Measurements from ENCODE around the gene SHANK3. TPM values are rescaled to one million over a fixed set of nuclear protein-coding genes. Genes with fewer than 3 reads are reported as not detected.

The SHANK3 gene
- total RNA-seq, 1 donor from 2014 or later, result 7.8 TPM

DNA sequence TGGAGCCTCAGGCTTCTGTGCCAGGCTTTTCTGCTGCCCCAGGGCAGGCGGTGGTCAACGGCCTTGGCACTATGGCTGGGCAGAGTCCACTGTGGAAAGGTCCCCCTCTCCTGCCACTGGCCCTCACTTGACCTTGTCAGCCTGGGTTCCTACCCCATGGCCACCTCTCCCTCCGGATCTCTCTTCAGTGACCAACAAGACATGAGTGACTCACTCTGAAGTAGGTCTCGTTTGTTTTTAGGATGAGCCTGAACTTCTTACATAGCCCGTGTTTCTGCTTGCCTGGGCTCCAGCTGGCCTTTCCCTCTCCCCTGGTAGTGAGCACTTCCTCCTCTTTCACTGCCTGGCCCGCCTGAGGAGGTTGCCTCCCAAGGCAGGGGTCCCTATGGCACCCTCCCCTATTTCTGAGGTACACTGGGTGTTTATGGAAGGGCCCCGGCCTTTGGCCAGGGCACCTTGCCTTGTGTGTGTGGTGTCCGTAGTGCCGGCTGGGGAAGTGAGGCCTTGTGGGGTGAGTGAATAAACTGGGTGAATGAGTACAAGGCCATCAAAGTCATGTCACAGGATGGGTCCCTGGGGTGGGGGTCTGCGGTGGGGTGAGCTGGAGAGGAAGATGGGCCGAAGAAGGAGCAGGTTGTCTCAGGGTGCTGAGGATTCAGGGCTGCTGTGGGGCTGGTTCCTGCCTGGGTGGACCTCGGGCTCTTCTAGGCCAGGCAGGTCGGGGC lies 5.0 kb downstream of the SHANK3 start:
- no peak for DNase-seq (ENCODE audit: low read depth in 2 of 2)

DNA sequence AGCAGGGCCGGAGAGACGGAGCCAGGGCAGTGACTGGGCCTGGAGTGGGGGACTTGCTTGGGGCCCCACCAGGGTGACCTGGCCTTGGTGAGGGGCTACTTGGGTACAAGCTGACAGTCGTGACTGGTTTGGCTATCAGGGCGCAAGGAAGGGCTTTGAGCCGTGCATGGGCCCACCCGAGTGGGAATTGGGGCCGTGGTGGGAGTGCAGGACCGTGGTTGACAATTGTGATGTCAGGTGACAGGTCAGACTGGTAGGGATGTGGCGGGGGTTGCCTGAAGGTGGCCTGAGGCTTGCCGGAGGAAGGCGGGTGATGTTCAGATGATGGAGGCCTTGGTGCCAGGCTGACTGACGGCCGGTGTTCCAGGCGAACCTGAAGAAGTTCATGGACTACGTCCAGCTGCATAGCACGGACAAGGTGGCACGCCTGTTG lies 5.6 kb downstream of the SHANK3 start:
- no peak for DNase-seq (ENCODE audit: low read depth in 2 of 2)

DNA sequence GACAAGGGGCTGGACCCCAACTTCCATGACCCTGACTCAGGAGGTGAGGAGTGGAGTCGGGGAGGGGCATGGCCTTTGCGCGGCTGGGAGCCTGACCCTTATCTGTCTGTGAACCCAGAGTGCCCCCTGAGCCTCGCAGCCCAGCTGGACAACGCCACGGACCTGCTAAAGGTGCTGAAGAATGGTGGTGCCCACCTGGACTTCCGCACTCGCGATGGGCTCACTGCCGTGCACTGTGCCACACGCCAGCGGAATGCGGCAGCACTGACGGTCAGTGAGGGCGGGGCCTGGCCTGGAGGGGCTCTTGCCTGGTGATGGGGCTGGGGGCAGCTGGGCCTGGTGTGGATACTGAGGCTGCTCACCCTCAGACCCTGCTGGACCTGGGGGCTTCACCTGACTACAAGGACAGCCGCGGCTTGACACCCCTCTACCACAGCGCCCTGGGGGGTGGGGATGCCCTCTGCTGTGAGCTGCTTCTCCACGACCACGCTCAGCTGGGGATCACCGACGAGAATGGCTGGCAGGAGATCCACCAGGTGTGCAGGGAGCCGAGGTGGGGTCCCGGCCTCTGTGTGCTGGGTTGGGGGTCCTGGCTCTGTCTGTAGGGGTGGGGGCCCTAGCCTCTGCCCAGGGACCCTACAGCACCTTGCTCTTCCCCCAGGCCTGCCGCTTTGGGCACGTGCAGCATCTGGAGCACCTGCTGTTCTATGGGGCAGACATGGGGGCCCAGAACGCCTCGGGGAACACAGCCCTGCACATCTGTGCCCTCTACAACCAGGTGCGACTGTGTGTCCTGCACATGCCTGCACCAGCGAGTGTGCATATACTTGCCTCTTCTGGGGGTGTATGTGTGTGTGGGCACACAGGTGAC lies 6.3 kb downstream of the SHANK3 start:
- DNase-seq (ENCODE audit: low read depth in 2 of 2), result no peak

DNA sequence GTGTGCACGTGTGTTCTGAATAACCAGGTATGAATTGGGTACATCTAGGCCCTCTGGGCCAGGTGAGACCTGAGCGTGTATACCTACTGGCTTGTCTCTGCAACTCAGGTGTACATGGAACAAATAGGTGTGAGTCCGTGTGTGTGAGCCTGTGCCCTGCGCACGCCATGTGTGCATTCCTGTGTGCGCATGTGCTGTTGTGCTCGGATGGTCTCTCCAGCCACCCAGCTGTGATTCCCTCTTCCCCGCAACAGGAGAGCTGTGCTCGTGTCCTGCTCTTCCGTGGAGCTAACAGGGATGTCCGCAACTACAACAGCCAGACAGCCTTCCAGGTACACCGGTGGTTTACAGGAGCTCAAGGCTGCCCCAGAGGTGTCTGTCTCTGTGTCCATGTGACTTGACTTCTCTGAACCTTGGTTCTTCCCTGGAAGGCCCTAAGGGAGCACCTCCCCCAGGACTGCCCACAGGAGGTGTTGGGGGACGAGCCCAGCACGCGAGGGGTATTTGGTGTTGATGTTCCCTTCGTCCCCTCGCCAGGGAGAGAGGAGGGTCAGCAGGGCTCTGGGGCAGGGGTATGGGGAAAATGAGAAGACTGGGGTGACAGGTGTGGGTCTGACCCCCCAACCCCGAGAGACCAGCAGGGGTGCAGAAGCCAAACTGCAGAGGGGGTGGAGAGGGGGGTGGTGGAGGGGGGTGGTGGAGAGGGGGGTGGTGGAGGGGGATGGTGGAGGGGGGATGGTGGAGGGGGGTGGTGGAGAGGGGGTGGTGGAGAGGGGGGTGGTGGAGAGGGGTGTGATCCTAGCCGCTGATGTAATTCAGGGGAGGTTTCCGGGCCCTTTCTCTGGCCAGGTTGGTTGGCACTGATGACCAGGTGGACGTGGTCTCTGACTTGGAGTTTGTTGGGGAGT lies 10.7 kb downstream of the SHANK3 start:
- no peak for DNase-seq (ENCODE audit: low read depth in 2 of 2)

DNA sequence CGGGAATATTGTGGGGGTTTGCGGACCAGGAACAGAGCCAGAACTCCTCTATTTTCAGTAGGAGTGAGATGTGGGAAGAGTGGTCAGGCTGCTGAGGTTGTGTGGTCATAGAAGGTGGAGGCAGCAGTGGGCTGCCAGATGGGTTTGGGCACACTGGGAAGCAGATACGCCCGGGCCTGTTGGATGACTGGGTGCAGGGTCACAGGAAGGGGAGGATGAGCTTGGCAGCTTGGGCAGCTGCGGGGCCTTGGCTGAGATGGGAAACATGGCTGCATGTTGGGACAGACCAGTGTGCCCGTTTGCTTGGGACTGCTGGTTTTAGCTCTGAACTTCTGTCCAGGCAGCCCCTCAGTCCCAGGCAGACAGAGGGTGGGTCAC lies 11.4 kb downstream of the SHANK3 start:
- no peak for DNase-seq (ENCODE audit: low read depth in 2 of 2)

DNA sequence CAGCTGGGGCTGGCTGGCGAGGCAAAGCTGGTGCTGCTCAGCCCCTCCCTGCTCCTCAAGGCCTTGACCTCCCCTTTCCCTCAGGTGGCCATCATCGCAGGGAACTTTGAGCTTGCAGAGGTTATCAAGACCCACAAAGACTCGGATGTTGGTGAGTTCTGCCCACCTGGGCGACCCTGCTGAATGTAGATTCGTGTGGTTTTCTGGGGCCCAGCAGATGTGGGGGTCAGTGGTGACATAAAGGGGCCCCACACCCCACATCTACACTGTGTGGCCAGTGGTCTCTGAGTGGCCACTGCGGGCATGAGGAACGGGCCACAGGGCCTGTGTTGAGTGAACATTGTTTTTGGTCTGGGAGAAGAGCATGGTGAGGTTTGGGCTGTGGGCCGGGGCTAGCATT lies 11.9 kb downstream of the SHANK3 start:
- no peak for DNase-seq (ENCODE audit: low read depth in 2 of 2)

DNA sequence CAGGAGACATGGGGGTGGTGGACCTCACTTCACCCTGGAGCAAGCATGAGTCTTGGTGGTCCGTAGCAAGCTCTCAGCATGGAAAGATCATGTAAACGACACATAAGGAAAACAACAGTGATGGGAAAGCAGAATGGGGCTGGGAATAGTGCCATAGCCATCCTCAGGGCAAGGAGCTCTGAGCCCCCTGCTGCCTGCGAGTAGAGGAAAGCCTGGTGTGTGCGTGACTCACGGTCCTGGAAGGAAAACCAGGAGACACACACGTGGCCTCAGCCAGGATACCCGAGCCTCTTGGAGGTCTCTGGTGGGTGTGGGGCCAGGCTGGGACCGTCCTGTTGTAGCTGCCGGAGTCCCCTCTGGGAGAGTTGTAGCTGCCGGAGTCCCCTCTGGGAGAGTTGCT lies 12.4 kb downstream of the SHANK3 start:
- peak in 1 of 2 donors; percentile 73 for DNase-seq (ENCODE audit: low read depth in 2 of 2)

DNA sequence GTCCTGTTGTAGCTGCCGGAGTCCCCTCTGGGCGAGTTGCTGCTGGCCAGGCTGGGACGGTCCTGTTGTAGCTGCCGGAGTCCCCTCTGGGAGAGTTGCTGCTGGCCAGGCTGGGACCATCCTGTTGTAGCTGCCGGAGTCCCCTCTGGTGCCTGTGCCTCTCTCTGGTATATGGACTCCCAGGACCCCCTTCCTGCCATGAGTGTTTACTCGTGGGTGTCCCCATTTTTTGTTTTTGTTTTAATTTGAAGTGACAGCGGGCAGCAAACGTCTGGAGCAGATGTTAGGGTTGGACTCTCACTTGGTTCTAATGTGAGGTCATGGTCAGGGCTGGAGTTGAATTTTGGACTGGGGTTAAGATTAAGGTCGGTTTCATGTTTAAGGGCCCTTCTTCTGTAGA lies 14.2 kb downstream of the SHANK3 start:
- no peak for DNase-seq (ENCODE audit: low read depth in 2 of 2)

DNA sequence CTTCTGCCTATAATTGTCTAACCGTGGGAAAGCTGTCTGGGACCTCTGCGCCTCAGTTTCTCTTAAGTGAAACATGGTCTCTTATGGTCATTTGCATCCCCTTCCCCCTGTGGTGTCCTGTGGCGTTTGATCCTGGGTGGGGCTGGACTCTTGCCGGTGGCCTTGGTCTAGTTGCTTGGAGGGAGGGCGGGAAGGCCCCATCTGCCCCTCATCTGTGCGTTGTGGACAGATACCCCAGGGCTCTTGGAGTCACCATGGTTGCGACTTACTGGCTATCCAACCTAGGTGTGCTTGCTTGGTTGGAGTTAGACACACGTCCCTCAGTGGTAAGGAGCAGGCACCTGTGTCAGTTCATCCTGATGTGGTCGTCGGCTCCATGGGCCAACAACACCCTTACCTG lies 15.2 kb downstream of the SHANK3 start:
- DNase-seq (ENCODE audit: low read depth in 2 of 2), result no peak

DNA sequence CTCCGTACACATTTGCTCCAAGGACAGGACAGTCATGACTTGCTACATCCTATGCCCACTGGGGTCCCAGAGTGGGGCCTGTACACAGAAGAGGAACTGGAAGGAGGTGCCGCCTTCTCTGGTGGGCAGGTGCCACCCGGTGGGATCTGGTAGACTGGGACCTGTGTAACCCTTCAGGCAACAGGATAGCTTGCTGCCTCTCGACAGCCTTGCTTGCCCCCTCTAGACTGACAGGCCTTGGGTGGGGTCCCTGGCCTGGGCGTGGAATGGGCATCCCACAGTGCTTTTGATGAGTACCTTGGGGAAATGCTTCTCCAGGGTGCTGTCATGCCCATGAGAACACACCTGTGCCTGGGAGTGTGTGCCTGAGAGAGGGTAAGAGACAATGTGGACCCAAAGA lies 15.8 kb downstream of the SHANK3 start:
- no peak for DNase-seq (ENCODE audit: low read depth in 2 of 2)

DNA sequence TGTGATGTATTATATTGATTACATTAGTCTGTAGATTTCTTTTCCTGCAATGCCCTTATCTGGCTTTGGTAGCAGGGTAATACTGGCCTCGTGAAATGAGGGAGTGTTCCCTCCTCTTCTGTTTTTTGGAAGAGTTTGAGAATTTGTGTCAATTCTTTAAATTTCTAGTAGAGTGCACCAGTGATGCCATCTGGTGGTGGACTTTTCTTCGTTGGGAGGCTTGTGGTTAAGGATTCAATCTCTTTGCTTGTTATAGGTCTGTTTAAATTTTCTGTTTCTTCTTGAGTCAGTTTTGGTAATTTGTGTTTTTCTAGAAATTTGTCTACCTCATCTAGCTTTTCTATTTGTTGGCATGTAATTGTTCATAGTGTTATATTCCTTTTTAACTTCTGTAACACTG lies 18.9 kb downstream of the SHANK3 start:
- peak in 1 of 2 donors; percentile 60 for DNase-seq (ENCODE audit: low read depth in 2 of 2)

DNA sequence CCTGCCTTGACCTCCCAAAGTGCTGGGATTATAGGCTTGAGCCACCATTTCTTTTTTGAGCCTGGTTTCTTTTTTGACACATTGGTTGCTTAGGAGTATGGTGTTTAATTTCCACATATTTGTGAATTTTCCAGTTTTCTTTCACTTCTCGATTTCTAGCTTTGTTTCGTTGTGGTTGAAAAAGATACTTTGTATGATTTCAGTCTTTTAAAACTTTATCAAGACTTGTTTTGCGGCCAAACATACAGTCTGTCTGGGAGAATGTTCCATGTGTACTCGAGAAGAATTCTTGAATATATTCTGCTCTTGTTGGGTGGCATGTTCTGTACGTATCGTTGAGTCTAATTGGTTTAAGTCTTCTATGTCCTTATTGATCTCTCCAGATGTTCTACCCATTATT lies 20.8 kb downstream of the SHANK3 start:
- DNase-seq (ENCODE audit: low read depth in 2 of 2), result no peak

DNA sequence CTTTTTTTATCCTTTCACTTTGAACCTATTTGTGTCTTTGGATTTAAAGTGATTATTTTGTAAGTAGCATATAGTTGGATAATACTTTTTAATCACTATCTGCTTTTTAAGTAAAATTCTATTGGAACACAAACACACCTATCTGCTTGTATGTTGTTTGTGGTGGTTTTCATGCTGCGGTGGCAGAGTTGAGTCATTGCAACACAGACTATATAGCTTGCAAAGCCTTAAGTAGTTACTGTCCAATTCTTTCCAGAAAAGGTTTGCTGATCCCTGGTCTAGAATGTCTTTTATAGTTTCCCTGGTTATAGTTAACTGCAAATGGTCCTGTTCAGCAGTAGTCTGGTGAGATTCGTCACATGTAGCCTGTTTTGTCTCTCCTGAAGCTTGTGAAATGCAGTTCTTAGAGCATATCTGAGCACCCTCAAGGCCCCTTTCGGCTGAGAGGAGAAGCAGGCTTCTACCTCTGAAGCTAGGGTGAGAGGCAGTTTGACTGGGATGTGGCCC lies 21.5 kb downstream of the SHANK3 start:
- DNase-seq (ENCODE audit: low read depth in 2 of 2), result no peak

DNA sequence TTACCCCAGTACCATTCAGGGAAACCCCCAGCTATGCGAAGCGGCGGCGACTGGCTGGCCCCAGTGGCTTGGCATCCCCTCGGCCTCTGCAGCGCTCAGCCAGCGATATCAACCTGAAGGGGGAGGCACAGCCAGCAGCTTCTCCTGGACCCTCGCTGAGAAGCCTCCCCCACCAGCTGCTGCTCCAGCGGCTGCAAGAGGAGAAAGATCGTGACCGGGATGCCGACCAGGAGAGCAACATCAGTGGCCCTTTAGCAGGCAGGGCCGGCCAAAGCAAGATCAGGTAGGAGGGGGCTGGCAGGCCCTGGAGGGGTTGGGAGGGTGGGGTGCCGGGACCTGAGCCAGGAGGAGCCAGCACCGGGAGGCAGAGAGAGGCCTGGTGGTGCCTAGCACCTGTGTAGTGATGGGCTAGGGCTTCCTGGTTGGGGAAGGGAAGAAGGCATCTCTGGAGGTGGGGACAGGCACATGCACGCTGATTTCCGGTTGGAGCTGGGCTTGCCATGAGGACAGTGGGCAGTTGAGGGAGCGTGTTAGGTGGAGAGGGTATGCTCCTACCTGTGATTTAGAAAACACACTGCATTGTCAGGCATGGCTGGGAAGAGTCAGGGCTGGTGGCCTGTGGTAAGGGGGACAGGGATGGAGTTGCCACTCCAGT lies 22.3 kb downstream of the SHANK3 start:
- no peak for DNase-seq (ENCODE audit: low read depth in 2 of 2)

DNA sequence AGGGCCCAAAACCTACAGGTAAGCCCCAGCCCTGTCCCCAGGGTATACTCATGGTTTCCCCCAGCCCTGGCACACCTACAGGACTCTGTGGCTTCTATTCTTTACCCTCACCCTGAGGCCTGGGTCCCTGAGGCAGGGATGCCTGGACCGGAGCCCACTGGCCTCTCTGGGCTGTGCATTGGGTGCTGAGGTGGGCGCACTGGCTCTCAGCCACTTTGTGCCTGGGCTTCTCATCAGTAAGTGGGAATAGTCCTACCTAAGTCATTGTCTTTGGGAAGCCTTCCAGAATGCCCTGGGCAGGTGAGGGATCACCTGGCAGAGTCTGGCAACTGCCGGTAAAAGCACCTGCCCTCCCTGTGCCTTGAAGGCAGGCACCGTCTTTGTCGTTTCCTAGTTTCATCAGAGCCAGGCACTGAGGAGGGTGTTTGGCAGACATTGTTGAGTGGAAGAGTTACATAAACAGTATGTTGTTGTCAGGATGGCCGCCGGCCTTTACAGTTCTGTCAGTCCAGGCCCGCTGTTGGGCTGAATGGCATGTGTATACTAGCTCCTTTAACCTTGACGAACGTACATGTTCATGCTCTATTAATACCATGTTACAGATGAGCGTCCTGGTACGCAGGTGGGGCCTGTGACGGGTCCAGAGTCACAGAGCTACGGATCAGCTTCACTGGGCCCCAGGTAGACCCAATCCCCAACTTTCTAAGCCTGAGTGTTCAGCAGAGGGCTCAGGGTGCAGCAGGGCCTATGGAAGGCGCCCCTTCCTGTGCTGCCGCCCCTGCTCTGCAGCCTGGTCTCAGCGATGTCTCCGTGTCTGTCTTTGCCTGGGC lies 23.0 kb downstream of the SHANK3 start:
- DNase-seq (ENCODE audit: low read depth in 2 of 2), result no peak

DNA sequence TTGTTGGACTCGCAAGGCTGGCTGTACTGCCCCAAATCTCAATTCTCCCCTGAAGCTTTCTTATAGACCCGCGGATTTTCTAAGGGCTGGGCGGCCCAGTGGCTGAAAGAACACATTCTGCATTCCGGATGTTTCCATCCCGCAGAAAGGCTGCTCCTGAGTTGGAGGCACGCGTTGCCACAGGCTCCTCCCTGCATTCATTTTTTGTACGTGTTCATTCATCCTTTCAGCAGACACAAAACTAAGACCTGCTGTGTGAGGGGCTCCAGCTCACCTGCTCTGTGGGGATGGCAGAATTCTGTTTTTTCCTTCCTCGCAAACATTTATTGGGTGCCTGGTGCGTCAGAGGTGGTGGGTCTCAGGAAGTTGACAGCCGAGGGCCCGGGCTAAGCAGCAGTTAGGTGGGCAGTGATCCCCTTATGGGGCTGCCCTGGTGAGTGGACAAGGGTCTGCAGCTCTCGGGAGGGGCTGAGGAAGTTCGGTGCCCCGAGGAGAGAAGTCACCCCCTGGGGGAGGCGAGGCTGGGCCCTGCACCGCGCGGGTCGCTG lies 23.7 kb downstream of the SHANK3 start:
- no peak for DNase-seq (ENCODE audit: low read depth in 2 of 2)

DNA sequence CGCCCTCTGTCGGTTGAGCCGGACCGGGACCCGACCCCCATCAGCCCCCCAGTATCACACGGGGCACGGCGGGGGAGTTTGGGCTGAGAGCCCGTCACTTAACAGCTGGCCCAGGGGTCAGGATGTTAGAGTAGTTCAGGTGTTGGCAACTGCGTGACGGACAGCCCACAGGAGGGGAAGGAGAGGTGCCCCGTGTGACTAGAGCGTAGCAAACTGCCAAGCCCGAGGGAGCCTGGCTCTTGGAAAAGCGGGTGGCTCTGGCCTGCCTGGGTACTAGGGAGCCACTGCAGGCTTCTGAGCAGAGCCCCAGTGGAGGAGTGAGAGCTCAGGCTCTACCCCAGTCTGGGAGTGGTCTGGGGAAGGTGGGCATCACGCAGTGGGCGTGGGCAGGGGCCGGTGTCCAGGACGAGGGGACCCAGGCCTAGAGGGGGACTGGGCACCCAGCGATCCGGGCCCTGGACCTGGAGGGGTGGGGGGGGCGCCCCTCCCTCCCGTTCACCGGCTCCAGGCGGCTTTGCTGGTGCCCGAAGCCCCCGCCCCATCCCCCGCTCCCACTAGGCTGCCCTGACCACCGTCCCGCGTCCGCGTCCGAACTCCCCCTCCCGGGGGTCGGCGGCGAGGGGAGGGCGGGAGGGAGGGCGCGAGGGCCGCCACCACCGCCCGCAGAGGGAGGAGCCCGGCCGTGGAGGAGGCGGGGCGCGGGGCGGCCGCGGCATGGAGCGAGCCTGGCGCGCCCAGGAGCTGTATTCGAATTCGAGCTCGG lies 24.4 kb downstream of the SHANK3 start:
- no peak for DNase-seq (ENCODE audit: low read depth in 2 of 2)

DNA sequence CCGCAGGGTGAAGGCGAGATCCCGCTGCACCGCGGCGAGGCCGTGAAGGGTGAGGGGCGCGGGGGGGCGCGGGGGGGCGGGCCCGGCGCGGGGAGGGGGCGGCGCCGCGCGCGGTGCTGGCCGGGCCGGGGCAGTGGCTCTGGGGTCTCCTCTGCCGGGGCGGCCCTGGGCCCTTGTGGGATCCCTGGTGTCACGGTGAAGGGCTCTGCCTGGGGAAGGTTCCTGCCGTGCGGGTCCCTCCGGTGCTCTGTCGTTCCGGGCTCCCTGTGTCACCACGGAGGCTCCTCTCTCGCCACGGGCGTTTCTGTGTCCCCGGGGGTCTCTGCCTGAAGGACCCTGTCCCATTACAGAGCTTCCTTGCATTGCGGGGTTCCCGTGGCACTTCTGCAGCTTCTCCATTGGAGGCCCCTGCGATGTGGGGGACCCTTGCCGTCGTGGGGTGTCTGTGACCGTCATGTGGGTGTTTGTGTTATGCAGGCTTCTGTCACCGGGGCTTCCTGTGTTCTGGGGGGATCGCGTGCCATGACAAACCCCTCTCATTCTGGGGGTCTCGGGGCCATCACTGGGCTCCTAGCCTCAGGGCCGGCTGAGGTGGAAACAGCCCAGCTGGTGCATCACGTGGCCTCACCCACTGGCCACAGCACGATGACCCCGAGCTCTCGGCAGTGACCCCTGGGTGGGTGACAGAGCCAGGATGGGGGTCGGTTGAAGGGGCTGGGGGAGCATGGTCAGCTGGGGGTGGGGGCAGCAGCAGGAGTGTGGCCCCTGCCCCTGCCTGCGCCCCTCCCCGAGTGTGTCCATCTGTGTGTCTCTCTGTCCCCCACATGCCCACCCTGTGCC lies 25.3 kb downstream of the SHANK3 start:
- no peak for DNase-seq (ENCODE audit: low read depth in 2 of 2)

All from dermis microvascular lymphatic vessel endothelial cell (primary cell).